ENCODE measurements around the gene SHROOM4. TPM values are rescaled to one million over a fixed set of nuclear protein-coding genes. Genes with fewer than 3 reads are reported as not detected.

SHROOM4 gene
- total RNA-seq, 2 experiments from 2014 or later, result not detected

GRCh38 chrX:50818986-50819385 is 5.0 kb upstream of the SHROOM4 start:
- peaks cover 7% of the 10 kb centered on the region for H3K4me1 Mint-ChIP-seq (ENCODE audit: low read depth)
- DNase-seq, result no peak
- H3K27me3 Mint-ChIP-seq (ENCODE audit: low read depth), result peaks cover 21% of the 10 kb centered on the region
- no peak overlapping the region for H3K4me3 Mint-ChIP-seq
- no peaks in the 10 kb centered on the region for H3K9me3 Mint-ChIP-seq
- H3K36me3 Mint-ChIP-seq (ENCODE audit: low read depth), result no peaks in the 10 kb centered on the region
- H3K27ac Mint-ChIP-seq, result no peak overlapping the region
- CTCF ChIA-PET, result interaction anchor here (0.8 kb wide), 1 partner anchor 128 kb away, joined by 3 read pairs; no protein-coding TSS in a partner anchor
- intact Hi-C loops (cut with micrococcal nuclease), result no loop called here

DNA sequence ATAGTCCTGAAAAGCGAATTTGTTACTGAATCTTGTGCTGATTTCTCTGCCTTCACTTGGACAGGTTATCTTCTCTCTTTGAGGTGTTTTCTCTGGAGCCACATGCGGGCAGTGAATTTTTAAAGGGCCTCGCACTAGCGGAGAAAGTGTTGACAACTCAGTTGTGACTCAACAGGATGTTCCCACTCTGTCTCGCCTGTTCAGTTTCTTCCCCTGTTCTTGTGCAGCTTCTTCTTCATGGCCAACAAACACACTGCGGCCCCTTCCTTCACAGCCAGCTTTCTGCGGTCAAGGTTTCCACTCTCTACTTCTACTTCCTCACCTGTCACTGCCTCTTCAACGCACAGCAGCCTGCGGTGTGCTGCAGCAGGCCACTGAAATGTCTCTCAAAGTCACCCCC is 1.1 kb upstream of the SHROOM4 start:
- Mint-ChIP-seq H3K27ac (no peak overlapping the region), H3K9me3 (no peaks in the 10 kb centered on the region), H3K36me3 (ENCODE audit: low read depth) (no peaks in the 10 kb centered on the region), H3K27me3 (ENCODE audit: low read depth) (peaks cover 36% of the 10 kb centered on the region), H3K4me1 (ENCODE audit: low read depth) (peaks cover 7% of the 10 kb centered on the region), H3K4me3 (no peak overlapping the region)
- DNase-seq, result no peak
- CTCF ChIA-PET, result no interaction called here
- intact Hi-C loops (cut with micrococcal nuclease), result no loop called here

DNA sequence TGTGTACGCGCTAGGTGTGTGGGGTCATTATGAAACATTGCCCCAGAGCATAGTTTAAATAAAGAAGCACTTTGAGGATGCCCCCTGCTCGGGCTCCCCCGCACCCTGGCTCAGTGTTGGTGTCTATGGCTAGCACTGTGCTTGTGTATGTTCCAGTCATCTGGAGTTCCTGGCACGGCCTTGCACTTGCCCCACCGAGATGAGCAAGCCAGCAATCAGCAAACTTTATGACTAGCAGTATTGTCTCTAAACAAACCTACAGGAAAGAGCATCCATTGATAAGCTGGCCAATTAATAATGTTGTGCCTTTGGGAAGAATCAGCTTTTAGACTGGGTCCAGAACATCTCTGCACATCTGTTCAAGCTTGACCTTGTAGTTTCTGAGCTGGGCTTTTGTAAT is 707 bp upstream of the SHROOM4 start:
- CTCF ChIA-PET, result no interaction called here
- peaks cover 38% of the 10 kb centered on the region for H3K27me3 Mint-ChIP-seq (ENCODE audit: low read depth)
- H3K36me3 Mint-ChIP-seq (ENCODE audit: low read depth), result no peaks in the 10 kb centered on the region
- H3K4me3 Mint-ChIP-seq, result no peak overlapping the region
- no peak for DNase-seq
- no peak overlapping the region for H3K27ac Mint-ChIP-seq
- intact Hi-C loops (cut with micrococcal nuclease), result no loop called here
- H3K4me1 Mint-ChIP-seq (ENCODE audit: low read depth), result peaks cover 7% of the 10 kb centered on the region
- no peaks in the 10 kb centered on the region for H3K9me3 Mint-ChIP-seq

DNA sequence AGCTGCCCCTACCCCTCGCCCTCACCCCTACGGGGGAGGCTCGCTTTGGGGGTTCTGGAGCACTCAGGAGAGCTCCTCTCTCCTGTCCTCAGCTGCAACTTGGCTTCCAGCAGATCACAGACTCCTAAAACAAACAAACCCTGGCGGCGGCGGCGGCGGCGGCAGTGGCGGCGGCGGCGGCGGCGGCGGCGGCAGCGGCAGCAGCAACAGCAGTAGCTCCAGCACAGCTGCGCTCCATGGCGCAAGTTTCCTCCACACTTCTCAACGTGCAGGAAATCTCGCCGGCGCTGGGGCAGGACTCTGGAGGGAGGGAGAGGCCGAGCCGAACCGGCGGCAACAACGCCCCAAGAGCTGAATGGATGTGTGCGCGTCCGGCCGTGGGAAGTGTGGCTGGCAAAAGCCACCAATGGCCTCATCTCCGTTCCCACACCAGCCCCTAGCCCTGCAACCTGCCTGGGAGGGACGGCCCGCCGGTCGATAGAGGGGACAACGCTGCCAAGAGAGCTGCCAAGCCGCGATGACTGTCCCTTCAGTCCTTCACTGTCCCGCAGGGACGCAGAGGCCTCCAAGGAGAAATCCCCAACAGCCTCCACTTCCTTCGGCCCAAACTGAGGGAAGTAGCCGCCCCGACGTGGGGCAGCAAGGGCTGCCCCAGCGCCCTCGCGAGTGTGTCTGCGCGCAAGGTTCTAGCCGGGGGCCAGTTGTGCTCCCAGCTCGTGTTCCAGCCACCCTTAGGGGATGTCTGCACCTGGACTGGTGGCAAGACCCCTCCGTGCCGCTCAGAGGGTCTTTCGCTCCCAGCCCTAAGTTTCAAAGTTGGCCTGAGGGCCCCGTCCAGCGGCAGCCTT is 775 bp downstream of the SHROOM4 start:
- Mint-ChIP-seq H3K27ac (no peak overlapping the region), H3K4me3 (peak overlapping the region; percentile 29), H3K36me3 (ENCODE audit: low read depth) (no peaks in the 10 kb centered on the region), H3K9me3 (no peaks in the 10 kb centered on the region), H3K27me3 (ENCODE audit: low read depth) (peaks cover 38% of the 10 kb centered on the region), H3K4me1 (ENCODE audit: low read depth) (peaks cover 7% of the 10 kb centered on the region)
- CTCF ChIA-PET, result interaction anchor here (0.6 kb wide), 1 partner anchor 930 kb away, joined by 3 read pairs; no protein-coding TSS in a partner anchor
- intact Hi-C loops (cut with micrococcal nuclease), result no loop called here
- DNase-seq, result peak; percentile 6

GRCh38 chrX:50805276-50805675 is 8.7 kb downstream of the SHROOM4 start:
- DNase-seq, result no peak
- CTCF ChIA-PET, result no interaction called here
- intact Hi-C loops (cut with micrococcal nuclease), result no loop called here
- Mint-ChIP-seq H3K36me3 (ENCODE audit: low read depth) (no peaks in the 10 kb centered on the region), H3K27ac (no peak overlapping the region), H3K27me3 (ENCODE audit: low read depth) (peaks cover 5% of the 10 kb centered on the region), H3K9me3 (no peaks in the 10 kb centered on the region), H3K4me3 (no peak overlapping the region), H3K4me1 (ENCODE audit: low read depth) (no peaks in the 10 kb centered on the region)

GRCh38 chrX:50801135-50801534 is 12.9 kb downstream of the SHROOM4 start:
- no peak for DNase-seq
- Mint-ChIP-seq H3K4me1 (ENCODE audit: low read depth) (no peaks in the 10 kb centered on the region), H3K27me3 (ENCODE audit: low read depth) (no peaks in the 10 kb centered on the region), H3K27ac (no peak overlapping the region), H3K9me3 (no peaks in the 10 kb centered on the region), H3K4me3 (no peak overlapping the region), H3K36me3 (ENCODE audit: low read depth) (no peaks in the 10 kb centered on the region)
- intact Hi-C loops (cut with micrococcal nuclease), result no loop called here
- CTCF ChIA-PET, result no interaction called here

GRCh38 chrX:50799531-50799961 is 14.4 kb downstream of the SHROOM4 start:
- H3K9me3 Mint-ChIP-seq, result no peaks in the 10 kb centered on the region
- CTCF ChIA-PET, result no interaction called here
- intact Hi-C loops (cut with micrococcal nuclease), result no loop called here
- no peaks in the 10 kb centered on the region for H3K27me3 Mint-ChIP-seq (ENCODE audit: low read depth)
- H3K4me3 Mint-ChIP-seq, result no peak overlapping the region
- H3K36me3 Mint-ChIP-seq (ENCODE audit: low read depth), result no peaks in the 10 kb centered on the region
- H3K4me1 Mint-ChIP-seq (ENCODE audit: low read depth), result no peaks in the 10 kb centered on the region
- DNase-seq, result no peak
- no peak overlapping the region for H3K27ac Mint-ChIP-seq

- CTCF ChIA-PET, result no interaction called here
- H3K27me3 Mint-ChIP-seq (ENCODE audit: low read depth), result no peaks in the 10 kb centered on the region
- H3K27ac Mint-ChIP-seq, result no peak overlapping the region
- H3K36me3 Mint-ChIP-seq (ENCODE audit: low read depth), result no peaks in the 10 kb centered on the region
- no peak for DNase-seq
- no peaks in the 10 kb centered on the region for H3K4me1 Mint-ChIP-seq (ENCODE audit: low read depth)
- no peak overlapping the region for H3K4me3 Mint-ChIP-seq
- H3K9me3 Mint-ChIP-seq, result no peaks in the 10 kb centered on the region
- intact Hi-C loops (cut with micrococcal nuclease), result no loop called here
Observed at GRCh38 chrX:50798783-50799182, 15.2 kb downstream of the SHROOM4 start.

GRCh38 chrX:50787099-50787498 is 26.9 kb downstream of the SHROOM4 start:
- no peak for DNase-seq
- Mint-ChIP-seq H3K27me3 (ENCODE audit: low read depth) (no peaks in the 10 kb centered on the region), H3K4me3 (no peak overlapping the region), H3K36me3 (ENCODE audit: low read depth) (no peaks in the 10 kb centered on the region), H3K9me3 (peaks cover 5% of the 10 kb centered on the region), H3K4me1 (ENCODE audit: low read depth) (no peaks in the 10 kb centered on the region), H3K27ac (no peak overlapping the region)
- intact Hi-C loops (cut with micrococcal nuclease), result no loop called here
- CTCF ChIA-PET, result no interaction called here

- no peak overlapping the region for H3K4me3 Mint-ChIP-seq
- H3K27ac Mint-ChIP-seq, result no peak overlapping the region
- intact Hi-C loops (cut with micrococcal nuclease), result no loop called here
- no peaks in the 10 kb centered on the region for H3K4me1 Mint-ChIP-seq (ENCODE audit: low read depth)
- DNase-seq, result no peak
- CTCF ChIA-PET, result no interaction called here
- peaks cover 5% of the 10 kb centered on the region for H3K27me3 Mint-ChIP-seq (ENCODE audit: low read depth)
- H3K9me3 Mint-ChIP-seq, result no peaks in the 10 kb centered on the region
- no peaks in the 10 kb centered on the region for H3K36me3 Mint-ChIP-seq (ENCODE audit: low read depth)
Observed at GRCh38 chrX:50780144-50780543, 33.9 kb downstream of the SHROOM4 start.

DNA sequence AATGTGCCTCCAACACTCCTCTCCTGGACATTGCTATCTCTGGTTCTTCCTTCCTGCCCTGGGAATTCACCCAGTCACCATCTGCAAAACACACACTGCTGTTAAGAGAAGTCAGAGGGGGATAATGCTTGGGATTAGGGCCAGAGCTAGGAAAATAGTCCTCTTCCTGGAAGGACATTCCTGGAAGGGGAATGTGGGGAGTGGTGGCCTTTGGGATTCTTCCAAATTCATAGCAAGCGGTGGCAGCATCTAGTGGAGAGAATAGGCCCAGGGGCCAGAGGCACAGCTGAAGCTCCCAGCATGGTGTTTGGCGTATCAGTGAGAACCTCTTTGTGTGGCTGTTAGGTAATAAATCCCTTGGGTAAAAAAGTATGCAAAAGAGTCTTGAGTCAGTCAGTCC is 34.3 kb downstream of the SHROOM4 start:
- no peak for DNase-seq
- Mint-ChIP-seq H3K36me3 (ENCODE audit: low read depth) (no peaks in the 10 kb centered on the region), H3K27ac (no peak overlapping the region), H3K27me3 (ENCODE audit: low read depth) (peaks cover 5% of the 10 kb centered on the region), H3K4me1 (ENCODE audit: low read depth) (no peaks in the 10 kb centered on the region), H3K4me3 (no peak overlapping the region), H3K9me3 (no peaks in the 10 kb centered on the region)
- CTCF ChIA-PET, result no interaction called here
- intact Hi-C loops (cut with micrococcal nuclease), result no loop called here

- H3K27me3 Mint-ChIP-seq (ENCODE audit: low read depth), result peaks cover 5% of the 10 kb centered on the region
Observed at GRCh38 chrX:50778272-50778671, 35.7 kb downstream of the SHROOM4 start.

GRCh38 chrX:50776248-50776647 is 37.7 kb downstream of the SHROOM4 start:
- DNase-seq, result no peak
- Mint-ChIP-seq H3K27me3 (ENCODE audit: low read depth) (peaks cover 5% of the 10 kb centered on the region), H3K27ac (no peak overlapping the region), H3K4me3 (no peak overlapping the region), H3K36me3 (ENCODE audit: low read depth) (no peaks in the 10 kb centered on the region), H3K9me3 (no peaks in the 10 kb centered on the region), H3K4me1 (ENCODE audit: low read depth) (no peaks in the 10 kb centered on the region)
- CTCF ChIA-PET, result no interaction called here
- intact Hi-C loops (cut with micrococcal nuclease), result no loop called here

More at GRCh38 chrX:50778272-50778671, 35.7 kb downstream of the SHROOM4 start:
- no peaks in the 10 kb centered on the region for H3K9me3 Mint-ChIP-seq
- H3K4me3 Mint-ChIP-seq, result no peak overlapping the region
- intact Hi-C loops (cut with micrococcal nuclease), result no loop called here
- H3K27ac Mint-ChIP-seq, result no peak overlapping the region
- CTCF ChIA-PET, result no interaction called here
- H3K4me1 Mint-ChIP-seq (ENCODE audit: low read depth), result no peaks in the 10 kb centered on the region
- DNase-seq, result no peak
- H3K36me3 Mint-ChIP-seq (ENCODE audit: low read depth), result no peaks in the 10 kb centered on the region

Data from activated naive CD4-positive, alpha-beta T cell treated with anti-CD3 and anti-CD28 coated beads for 36 hours (primary cell).